ENCODE data around the gene MRTFA. TPM values are rescaled to one million over a fixed set of nuclear protein-coding genes. Genes with fewer than 3 reads are reported as not detected.

MRTFA gene
- total and polyA plus RNA-seq, 8 donors, result 22.5 to 58.0 (median 26.5) TPM

DNA sequence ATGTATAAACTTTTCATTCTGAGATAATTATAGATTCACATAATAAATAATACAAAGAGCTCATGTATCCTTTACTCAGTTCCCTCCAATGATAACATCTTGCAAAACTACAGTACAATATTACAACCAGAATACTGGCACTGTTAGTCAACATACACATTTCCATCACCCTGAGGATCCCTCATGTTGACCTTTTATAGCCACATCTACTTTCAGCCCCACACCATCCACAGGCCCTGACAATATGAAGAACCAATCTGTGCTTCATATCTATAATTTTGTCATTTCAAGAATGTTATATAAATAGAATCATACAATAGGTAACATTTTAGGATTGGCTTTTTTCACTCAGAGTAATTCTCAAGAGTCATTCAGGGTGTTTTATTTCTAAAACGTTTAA is 115.5 kb downstream of the MRTFA start:
- no peak overlapping the region for H3K4me3 ChIP-seq
- peaks cover 0 to 6% of the 10 kb centered on the region in 2 donors for H3K36me3 ChIP-seq
- TF ChIP-seq, protein P1, sequence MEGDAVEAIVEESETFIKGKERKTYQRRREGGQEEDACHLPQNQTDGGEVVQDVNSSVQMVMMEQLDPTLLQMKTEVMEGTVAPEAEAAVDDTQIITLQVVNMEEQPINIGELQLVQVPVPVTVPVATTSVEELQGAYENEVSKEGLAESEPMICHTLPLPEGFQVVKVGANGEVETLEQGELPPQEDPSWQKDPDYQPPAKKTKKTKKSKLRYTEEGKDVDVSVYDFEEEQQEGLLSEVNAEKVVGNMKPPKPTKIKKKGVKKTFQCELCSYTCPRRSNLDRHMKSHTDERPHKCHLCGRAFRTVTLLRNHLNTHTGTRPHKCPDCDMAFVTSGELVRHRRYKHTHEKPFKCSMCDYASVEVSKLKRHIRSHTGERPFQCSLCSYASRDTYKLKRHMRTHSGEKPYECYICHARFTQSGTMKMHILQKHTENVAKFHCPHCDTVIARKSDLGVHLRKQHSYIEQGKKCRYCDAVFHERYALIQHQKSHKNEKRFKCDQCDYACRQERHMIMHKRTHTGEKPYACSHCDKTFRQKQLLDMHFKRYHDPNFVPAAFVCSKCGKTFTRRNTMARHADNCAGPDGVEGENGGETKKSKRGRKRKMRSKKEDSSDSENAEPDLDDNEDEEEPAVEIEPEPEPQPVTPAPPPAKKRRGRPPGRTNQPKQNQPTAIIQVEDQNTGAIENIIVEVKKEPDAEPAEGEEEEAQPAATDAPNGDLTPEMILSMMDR (IDR thresholded peaks at IDR 0.05), result no peak
- no peaks in the 10 kb centered on the region for H3K27me3 ChIP-seq
- ATAC-seq (no peak), DNase-seq (no peak)
- intact Hi-C loops (cut with DNase I), result loop anchor here in 1 of 2 donors (10.0 kb wide), 1 partner anchor 124 kb away; no protein-coding TSS in a partner anchor
- no peaks in the 10 kb centered on the region for H3K9me3 ChIP-seq
- peaks cover 0 to 36% of the 10 kb centered on the region in 2 donors for H3K4me1 ChIP-seq
- no peak overlapping the region for H3K27ac ChIP-seq

DNA sequence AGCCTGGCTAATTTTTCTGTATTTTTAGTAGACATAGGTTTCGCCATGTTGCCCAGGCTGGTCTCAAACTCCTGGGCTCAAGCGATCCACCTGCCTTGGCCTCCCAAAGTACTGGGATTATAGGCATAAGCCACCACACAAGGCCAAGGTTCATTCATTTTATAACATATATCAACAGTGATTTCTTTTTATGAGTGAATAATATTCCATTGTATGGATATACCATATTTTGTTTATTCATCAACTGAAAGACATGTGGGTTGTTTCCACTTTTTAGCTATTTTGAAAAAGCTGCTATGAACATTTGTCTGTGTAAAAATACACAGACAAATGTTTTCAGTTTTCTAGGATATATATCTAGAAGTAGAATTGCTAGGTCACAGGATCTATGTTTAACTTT is 116.0 kb downstream of the MRTFA start:
- DNase-seq (no peak), ATAC-seq (no peak)
- Histone ChIP-seq H3K9me3 (no peaks in the 10 kb centered on the region), H3K4me1 (peaks cover 0 to 34% of the 10 kb centered on the region in 2 donors), H3K27ac (no peak overlapping the region), H3K4me3 (no peak overlapping the region), H3K27me3 (no peaks in the 10 kb centered on the region), H3K36me3 (peaks cover 0 to 6% of the 10 kb centered on the region in 2 donors)
- TF ChIP-seq, protein P1 (IDR thresholded peaks at IDR 0.05), result no peak
- intact Hi-C loops (cut with DNase I), result loop anchor here in 1 of 2 donors (10.0 kb wide), 1 partner anchor 124 kb away; no protein-coding TSS in a partner anchor

DNA sequence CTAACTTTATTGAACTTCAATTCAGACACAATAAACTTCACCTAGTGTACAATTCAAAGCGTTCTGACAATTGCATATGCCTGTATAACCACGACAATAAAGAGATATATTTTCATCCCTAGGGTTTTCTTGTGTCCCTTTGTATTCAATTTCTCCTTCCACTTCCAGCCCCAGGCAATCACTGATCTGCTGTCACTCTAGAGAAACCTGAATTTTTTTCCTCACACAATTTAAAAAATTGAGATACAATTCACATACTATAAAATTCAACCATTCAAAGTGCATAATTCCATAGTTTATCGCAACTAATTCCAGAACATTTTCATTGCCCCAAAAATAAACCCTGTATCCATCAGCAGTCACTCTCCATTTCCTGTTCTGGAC is 116.6 kb downstream of the MRTFA start:
- Histone ChIP-seq H3K27me3 (no peaks in the 10 kb centered on the region), H3K36me3 (peaks cover 0 to 6% of the 10 kb centered on the region in 2 donors), H3K4me1 (peaks cover 0 to 28% of the 10 kb centered on the region in 2 donors), H3K9me3 (no peaks in the 10 kb centered on the region), H3K4me3 (no peak overlapping the region), H3K27ac (peak overlapping the region in 1 of 2 donors; percentile 35)
- TF ChIP-seq, protein P1 (IDR thresholded peaks at IDR 0.05), result no peak
- ATAC-seq, result no peak
- no peak for DNase-seq
- intact Hi-C loops (cut with DNase I), result loop anchor here in 1 of 2 donors (10.0 kb wide), 1 partner anchor 125 kb away; no protein-coding TSS in a partner anchor

DNA sequence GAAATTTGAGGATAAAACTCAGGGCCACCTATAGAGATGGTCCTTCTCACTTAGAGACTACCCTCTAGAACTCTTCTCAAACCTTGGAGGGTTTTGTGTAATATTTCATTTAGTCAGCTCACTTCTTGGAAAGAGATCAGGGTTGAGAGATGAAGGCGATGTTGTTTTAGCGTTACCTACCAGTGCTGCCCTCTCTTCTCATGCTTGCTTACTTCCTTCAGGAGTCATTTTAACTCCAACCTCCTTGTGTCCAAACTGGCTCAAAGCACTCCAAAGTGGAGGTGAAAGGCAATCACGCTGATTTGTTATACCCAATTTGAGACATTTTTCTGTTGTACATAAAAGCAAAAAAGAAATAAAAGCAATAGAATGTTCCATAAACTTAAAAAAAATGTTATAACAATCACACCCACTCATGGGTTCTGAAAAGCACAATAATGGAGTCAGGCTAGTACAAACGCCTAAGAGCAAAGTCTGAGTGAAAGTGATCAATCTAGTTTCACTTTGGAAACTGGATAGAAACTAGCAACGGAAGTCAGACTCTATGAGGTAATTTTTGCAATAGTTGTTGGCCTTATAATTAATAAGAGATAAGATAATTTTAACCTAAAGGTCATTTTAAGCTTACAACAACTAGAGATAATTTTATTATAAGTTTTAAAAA is 117.1 kb downstream of the MRTFA start:
- DNase-seq (no peak), ATAC-seq (peak; percentile 20)
- Histone ChIP-seq H3K27ac (peak overlapping the region in 1 of 2 donors; percentile 35), H3K4me1 (peaks cover 0 to 23% of the 10 kb centered on the region in 2 donors), H3K9me3 (no peaks in the 10 kb centered on the region), H3K27me3 (no peaks in the 10 kb centered on the region), H3K4me3 (no peak overlapping the region), H3K36me3 (peaks cover 0 to 6% of the 10 kb centered on the region in 2 donors)
- intact Hi-C loops (cut with DNase I), result no loop called here
- TF ChIP-seq, protein P1 (IDR thresholded peaks at IDR 0.05), result no peak

DNA sequence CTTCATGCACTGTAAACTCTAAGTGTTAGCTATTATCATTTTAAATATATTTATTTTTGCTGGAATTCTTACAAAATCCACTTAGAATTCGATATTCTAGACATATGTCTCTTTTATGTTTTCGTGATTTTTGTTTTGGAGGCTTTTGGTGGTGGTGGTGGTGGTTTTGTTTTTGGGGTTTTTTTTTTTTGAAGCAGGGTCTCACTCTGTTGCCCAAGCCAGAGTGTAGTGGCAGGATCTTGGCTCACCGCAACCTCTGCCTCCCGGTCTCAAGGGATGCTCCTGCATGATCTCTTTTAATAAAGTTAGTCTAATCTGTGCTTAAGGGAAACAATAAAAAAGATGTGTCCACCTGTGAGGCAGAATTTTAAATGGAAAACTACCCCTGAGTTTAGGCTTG is 117.7 kb downstream of the MRTFA start:
- intact Hi-C loops (cut with DNase I), result no loop called here
- Histone ChIP-seq H3K27ac (no peak overlapping the region), H3K27me3 (no peaks in the 10 kb centered on the region), H3K4me1 (peaks cover 0 to 21% of the 10 kb centered on the region in 2 donors), H3K4me3 (no peak overlapping the region), H3K9me3 (no peaks in the 10 kb centered on the region), H3K36me3 (peaks cover 0 to 6% of the 10 kb centered on the region in 2 donors)
- ATAC-seq (no peak), DNase-seq (no peak)
- TF ChIP-seq, protein P1 (IDR thresholded peaks at IDR 0.05), result no peak

Measured in left lung (tissue), 10 donors.